Activated CD8-positive, alpha-beta memory T cell treated with anti-CD3 and anti-CD28 coated beads, Interleukin-2, amount 50 U/mL, for 1 hour (primary cell): Measurements from ENCODE around the gene CARS2.
A peak's percentile ranks its signal among the peaks of the same experiment; 100 is the strongest.

Experiments used
- DNase-seq: peaks from one replicate; pipeline ENCODE4 v3.0.0-alpha.2; 2020; ENCODE audit errors: extremely low read depth

The CARS2 gene

GRCh38 chr13:110652231-110652730 lies 53.6 kb downstream of the CARS2 start:
- no peak for DNase-seq

- DNase-seq, result no peak
These were observed 54.1 kb downstream of the CARS2 start for GRCh38 chr13:110651726-110652230.

GRCh38 chr13:110651271-110651670 lies 54.6 kb downstream of the CARS2 start:
- DNase-seq, result no peak

- no peak for DNase-seq
These were observed 55.5 kb downstream of the CARS2 start for GRCh38 chr13:110650436-110650835.

GRCh38 chr13:110649551-110649950 lies 56.4 kb downstream of the CARS2 start:
- DNase-seq, result no peak

GRCh38 chr13:110648848-110649421 lies 57.0 kb downstream of the CARS2 start:
- no peak for DNase-seq

GRCh38 chr13:110648146-110648819 lies 57.6 kb downstream of the CARS2 start:
- DNase-seq, result no peak

- no peak for DNase-seq
These were observed 58.6 kb downstream of the CARS2 start for GRCh38 chr13:110647365-110647737.

GRCh38 chr13:110646442-110647364 lies 59.2 kb downstream of the CARS2 start:
- no peak for DNase-seq

- no peak for DNase-seq
These were observed 60.2 kb downstream of the CARS2 start for GRCh38 chr13:110645750-110646149.

- DNase-seq, result peak; percentile 7
These were observed 60.9 kb downstream of the CARS2 start for GRCh38 chr13:110644892-110645521.

GRCh38 chr13:110643768-110644421 lies 62.0 kb downstream of the CARS2 start:
- no peak for DNase-seq

GRCh38 chr13:110643324-110643723 lies 62.6 kb downstream of the CARS2 start:
- DNase-seq, result no peak

- DNase-seq, result no peak
These were observed 63.5 kb downstream of the CARS2 start for GRCh38 chr13:110642291-110642981.

- DNase-seq, result no peak
These were observed 64.6 kb downstream of the CARS2 start for GRCh38 chr13:110641055-110642015.

GRCh38 chr13:110640591-110641029 lies 65.3 kb downstream of the CARS2 start:
- no peak for DNase-seq

- DNase-seq, result no peak
These were observed 66.0 kb downstream of the CARS2 start for GRCh38 chr13:110639935-110640334.

GRCh38 chr13:110638814-110639806 lies 66.8 kb downstream of the CARS2 start:
- no peak for DNase-seq
